ENCODE results near the gene CST1.
"Not testable (repeated sequence)": the region's sequence is repeated elsewhere in the genome, so short reads cannot be mapped to it uniquely, and the experiment has no call there.

The CST1 gene

DNA sequence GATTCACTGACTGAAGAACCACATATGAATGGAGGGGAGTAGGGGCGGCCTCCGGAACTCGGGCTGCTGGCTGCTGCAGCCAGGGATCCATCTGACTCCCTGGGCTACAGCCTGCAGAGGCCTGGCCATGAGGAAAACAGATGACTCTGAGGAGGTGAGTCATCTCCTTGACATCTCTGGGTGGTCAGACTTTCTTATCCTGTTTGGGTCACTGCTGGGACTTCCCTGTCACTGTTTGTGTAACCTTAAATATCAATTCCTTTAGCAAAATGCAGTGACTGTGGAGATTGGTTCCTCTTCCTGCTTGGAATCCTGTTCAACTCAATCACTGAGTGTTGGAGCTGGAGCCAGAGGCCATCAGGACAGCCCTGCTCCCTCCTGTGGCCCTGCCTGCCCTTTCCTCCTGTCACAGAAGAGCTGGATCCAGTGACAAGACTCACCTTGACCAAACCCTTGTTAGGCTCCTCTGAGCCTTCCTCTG, 4.4 kb upstream of the CST1 start:
- peak; percentile 44 for DNase-seq (ENCODE audit: low spot score)

DNA sequence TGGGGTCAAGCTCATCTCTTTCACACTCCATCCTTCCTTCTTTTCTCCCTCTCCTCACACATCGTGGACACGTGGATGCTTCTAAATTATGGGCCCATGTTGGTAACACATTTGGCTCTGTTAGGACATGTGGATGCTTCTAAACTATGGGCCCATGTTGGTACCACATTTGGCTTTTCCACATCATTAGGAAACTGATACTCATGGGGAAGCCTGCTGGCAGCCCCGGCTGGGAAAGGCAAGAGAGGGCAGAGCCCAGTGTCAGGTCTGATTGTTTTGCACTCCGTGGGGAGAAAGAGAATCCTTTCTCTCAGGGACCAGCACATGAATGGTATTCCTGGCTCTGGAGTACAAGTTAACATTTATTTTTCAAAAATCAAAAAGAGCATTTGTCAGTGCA, 4.0 kb upstream of the CST1 start:
- no peak for DNase-seq (ENCODE audit: low spot score)

DNA sequence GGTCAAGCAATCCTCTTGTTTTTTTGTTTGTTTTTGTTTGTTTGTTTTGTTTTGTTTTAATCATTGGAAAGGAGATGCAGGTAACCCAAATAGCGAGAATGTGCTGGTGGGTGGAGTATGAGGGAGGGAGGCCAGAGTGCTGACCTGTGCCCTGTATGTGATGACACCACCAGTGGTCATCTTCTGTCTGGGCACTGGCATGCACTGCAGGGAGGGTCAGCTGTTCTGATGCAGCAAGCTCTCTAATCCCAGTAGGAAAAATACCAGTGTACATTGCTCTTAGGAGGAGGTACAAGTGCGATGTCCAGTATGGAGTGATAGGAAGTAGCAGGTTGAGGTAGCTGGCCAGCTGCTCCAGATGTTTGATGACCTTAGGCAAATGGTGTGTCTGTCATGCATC, 2.9 kb upstream of the CST1 start:
- DNase-seq (ENCODE audit: low spot score): no peak

DNA sequence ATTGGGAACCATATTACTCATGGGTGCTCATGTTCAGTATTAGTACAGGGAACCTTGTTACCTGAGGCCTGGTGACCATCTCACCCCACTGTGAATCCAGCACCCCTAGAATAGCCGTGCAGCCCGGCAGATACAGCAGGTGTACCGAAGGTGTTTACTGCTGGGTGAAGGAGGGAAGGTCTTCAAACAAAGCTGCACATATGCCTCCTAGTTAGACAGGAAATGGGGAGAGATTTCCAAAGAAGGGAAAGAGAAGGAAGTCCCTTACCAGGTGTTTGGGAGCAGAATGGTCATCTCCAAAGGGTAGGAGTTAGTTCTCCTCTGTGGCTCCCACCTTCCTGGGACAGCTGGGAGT, 2.4 kb upstream of the CST1 start:
- no peak for DNase-seq (ENCODE audit: low spot score)

DNA sequence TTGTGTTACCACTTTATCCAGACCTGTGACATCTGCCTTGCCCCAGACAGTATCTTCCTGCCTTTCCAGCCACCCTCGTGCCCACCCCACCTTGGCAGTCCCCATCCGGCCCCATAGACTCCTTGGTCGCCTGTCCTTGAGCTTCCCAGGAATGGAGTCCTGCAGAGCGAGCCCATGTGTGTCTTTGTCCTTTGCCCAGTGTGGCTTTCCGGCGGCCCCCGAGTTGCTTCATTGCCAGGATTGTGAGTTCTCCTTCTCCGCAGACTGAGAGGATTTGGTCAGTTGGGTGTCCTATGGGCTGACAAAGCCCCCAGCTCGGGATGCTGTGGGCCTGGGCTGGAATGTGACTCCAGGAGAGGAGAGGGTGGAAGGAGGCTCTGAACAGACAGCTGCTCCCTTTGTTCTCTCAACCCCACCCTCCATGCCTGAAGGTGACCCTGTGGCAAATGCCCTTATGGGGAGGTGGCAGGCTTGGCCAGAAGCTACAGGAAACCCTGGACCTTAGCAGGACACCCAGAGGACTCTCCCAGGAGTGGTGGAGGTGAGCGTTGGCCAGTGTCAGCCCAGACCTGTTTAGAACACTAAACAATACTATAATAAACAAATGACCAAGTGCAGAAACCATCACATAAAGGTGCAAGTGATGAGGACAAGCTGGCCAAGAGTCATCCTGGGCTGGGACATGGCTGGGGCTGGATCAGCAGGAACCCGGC, 1.9 kb upstream of the CST1 start:
- DNase-seq (ENCODE audit: low spot score): no peak

DNA sequence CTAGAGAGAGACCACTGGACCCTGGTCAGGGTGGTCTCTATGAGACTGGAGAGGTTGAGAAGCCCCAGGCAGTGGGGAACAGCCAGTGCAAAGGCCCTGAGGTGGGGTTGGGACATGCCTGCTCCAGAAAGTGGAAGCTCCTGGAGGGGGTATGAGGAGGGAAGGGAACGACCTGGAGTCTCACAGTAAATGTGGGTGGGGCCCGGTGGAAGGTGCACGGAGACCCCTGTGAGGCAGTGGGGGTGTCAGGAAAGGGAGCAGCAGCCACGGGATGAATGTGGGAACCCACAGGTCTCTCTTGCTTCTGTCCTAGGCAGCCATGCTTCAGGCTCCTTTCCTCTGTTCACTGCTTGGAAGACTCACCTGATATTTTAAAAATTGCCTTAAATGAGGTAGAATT, 1.3 kb upstream of the CST1 start:
- DNase-seq (ENCODE audit: low spot score): no peak

DNA sequence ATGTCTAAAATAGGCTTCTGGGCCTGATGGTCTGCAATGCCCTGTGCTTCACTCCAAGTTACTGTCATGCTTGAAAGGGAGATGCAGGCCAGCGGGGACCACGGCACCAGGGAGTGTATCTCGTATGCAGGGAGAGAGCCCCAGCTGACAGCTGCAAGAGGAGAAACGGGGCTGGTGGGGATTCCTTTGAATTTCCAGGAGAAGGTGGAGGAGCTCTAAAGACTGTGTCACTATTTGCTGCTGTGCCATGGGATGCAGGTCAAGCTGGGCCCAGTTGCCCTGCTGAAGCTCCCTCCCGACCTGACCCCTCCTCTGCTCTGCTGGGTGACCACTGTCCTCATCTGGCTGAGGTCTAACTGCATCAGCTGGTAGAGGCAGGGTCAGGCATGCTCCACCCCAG, 989 bp downstream of the CST1 start:
- DNase-seq (ENCODE audit: low spot score): no peak

DNA sequence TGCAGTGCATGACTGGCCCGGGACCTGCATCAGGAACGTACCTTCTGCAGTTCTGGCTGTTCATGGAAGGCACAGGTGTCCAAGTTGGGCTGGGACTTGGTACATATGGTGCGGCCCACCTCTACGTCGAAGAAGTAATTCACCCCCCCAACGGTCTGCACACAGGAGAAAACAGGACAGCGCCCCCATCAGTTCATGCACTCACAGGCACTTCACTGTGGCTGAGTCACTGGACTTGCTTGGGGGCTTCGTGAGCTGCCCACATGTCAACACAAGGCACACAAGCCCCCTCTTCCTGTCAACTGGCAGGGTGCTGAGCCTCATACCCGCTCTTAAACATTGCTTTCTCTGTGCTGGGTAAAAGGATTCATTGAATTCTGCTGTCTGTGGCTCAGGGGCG, 1.8 kb downstream of the CST1 start:
- DNase-seq (ENCODE audit: low spot score): not testable (repeated sequence)

DNA sequence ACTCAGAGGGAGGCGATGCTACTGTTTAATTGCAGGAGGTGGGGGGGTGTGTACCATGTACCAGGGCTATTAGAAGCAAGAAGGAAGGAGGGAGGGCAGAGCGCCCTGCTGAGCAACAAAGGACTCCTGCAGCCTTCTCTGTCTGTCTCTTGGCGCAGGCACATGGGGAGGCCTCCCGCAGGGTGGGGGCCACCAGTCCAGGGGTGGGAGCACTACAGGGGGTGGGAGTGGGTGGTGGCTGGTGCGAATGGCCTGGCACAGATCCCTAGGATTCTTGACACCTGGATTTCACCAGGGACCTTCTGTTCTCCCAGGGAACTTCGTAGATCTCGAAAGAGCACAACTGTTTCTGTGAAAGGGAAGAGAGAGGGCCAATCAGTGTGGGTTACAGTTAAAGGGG, 3.2 kb downstream of the CST1 start:
- not testable (repeated sequence) for DNase-seq (ENCODE audit: low spot score)

DNA sequence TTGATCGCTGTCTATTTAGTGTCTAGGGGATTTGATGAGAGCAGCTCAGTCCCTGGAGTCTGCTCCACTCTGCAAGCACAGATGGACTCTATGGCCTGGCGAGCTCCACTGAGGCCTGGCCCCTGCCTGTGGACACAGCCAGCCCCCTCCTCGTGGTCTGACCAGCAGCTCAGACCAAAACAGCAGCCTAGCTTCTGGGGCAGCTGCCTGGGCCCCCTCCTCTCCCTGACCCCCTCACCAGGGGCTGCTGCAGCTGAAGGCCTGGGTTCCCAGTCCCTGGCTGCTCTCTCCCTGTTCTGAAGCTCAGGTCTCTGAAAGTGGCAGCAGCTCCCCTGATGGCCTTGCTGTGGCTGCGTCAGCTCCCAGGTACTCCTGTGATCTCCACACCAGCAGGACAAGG, 3.6 kb downstream of the CST1 start:
- not testable (repeated sequence) for DNase-seq (ENCODE audit: low spot score)

DNA sequence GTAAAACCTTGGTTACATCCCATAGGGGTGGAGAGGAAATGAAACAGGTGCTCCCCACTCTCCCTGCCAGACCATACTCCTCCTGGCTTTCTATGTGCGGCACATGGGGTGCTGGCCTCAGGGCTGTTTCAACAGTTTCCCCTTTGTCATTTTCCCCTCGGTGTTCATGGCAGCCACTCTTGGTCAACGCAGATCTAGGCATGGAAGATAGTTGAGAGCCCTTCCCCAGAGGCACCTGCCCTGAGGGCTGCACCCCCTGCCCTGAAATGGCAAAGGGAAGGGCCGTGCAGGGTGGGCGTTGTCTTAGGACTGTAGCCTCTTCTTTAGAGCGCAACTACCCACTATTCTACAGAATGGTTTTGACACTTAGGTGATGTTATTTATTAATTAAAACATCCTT, 4.4 kb downstream of the CST1 start:
- DNase-seq (ENCODE audit: low spot score): no peak

DNA sequence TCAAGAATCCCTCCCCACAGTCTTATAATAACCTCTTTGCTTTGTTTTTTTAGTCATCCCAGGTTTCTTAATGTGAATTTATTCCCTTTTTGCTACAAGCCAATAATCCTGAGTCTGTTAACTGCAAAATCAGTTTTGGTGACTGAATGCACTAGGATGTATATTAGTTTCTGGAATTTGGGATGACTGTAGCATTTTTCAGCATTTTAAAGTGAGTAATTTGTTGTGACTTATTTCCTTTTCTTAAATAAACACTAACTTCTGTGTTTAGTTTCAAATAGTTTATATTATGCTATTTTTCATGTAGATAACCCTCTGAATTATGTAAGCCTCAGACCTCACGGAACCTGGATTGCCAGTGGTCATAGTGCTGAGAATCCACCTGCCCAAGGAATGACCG, 5.5 kb downstream of the CST1 start:
- DNase-seq (ENCODE audit: low spot score): no peak

DNA sequence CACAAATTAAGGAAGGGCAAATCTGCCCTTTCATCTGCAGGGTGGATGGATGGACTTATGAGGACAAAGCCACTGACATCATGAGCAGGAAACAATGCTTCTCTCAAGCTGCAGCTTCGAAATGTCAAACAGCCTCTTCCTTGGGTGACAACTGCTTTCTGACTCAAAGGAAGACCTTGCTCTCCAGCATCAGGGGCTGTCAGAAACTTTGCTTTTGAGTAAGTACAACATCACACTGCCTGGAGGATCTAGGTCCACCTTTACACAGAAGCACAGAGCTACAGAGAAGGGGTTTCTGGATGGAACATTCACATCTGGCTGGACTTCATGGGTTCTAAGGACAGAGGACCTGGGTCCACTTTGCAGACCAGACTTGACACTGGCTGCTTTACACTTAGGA, 5.9 kb downstream of the CST1 start:
- no peak for DNase-seq (ENCODE audit: low spot score)

DNA sequence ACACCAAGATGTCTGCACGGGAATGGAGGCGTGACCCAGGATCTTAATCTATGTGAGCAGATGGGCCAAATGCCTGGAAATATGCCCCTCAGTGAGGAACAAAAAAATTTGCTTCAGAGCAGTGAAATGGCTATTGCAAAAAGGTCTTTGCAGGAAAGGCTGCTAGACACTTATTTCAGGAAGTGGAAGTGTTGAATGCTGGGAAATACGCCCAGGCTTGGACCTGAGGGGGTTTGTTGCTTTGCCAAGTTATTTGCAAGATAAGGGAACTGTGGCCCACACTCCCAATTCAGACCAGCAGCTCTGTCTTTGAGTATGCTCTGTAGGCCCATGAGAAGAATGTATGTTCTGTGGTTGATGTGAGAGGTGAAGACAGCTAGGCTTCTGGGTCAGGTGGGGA, 15.3 kb downstream of the CST1 start:
- not testable (repeated sequence) for DNase-seq (ENCODE audit: low spot score)

DNA sequence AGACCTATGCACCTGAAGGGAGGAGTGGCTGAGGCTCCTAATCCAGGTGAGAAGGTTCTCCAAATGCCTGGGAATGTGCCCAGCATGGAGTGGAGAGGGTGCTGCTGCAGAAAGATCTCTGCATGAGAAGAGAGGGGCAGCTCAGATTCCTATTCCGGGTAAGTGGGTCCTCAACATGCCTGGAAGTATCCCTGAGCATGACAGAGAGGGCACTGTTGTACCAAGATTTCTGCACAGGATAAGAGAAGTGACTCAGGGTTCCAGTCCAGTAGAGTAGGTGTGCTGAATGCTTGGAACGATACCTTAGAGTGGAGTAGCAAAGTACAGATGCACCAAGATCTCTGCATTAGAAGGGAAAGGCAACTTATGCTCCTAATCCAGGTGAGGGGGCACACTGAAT, 15.8 kb downstream of the CST1 start:
- DNase-seq (ENCODE audit: low spot score): not testable (repeated sequence)

DNA sequence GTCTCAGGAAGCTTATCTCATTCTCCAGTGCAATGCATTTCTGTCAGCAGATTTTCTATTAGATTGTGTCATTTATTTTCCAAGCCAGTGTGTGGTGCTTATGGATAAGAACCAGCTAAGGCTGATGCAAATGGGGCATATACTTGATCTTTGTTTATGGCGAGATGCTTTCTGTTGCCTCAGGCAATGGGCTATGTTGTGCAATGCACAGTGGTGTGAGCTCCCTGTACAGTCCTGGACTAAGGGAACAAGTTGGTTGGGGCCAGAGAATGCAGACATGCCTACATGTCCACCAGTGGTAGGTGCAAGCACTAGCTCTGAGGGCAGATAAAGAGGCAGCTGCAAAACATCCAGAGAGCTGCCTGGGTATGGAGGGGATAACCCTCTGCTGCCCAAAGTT, 16.3 kb downstream of the CST1 start:
- not testable (repeated sequence) for DNase-seq (ENCODE audit: low spot score)

DNA sequence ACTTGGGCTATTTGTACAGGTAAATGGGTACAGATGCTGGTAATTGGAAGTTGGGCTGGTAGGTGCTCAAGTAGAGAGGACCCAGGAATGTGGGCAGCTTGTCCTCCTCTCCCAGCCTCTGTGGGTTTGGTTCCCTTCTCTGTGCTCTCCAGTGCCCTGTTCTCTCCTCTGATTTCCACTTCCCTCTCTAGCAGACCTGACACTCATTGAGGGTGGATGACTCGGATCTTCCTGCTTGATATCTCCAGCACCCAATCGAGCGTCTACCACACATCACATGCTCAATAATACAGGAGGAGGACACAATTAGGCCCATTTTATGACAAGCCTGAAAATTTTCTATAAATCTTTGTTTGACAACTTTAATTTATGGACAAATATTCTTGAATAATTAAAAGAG, 23.7 kb downstream of the CST1 start:
- no peak for DNase-seq (ENCODE audit: low spot score)

DNA sequence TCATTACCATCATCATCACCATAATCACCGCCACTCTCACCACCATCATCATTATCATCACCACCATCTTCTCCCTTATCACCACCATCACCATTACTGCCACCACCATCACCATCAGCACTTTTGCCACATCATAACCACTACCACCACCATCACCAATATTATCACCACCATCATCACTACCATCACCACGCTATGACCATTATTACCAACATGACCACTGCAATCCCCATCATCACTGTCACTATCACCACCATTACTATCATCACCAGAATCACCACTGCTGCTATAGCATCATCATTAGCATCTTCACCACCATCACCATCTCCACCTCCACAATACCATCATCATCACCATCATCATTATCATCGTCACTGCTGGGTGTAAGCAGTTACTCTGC, 25.6 kb downstream of the CST1 start:
- DNase-seq (ENCODE audit: low spot score): no peak

DNA sequence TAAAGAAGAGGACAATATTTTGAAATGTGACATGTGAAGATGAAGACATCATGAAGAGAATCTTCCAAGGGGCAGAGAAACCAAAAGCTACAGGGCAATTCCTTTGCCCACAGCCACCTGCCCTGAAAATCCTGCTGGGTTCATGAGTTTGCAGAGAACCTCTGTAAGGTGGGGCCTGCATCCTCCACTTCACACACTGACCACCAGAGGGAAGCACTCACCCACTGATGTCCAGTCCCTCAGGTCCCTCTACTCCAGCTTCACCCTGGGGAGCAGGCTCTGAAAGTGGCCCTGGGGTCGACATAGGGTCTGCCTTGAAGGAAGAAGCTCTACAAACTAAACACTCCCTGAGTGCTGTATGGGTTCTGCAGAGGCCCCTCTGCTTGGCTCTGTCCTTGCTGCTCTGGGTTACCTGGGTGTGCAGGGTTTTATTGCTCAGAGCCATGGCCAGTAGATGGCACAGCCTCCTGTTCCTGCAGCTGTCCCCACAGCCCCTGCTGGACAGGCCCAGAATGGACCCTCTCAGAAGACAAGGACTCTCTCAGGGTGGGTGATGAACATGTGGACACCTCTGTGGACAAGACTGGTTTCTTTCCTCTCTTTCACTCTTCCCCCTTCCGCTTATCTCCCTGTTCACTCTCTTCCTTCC, 27.0 kb downstream of the CST1 start:
- peak; percentile 31 for DNase-seq (ENCODE audit: low spot score)

DNA sequence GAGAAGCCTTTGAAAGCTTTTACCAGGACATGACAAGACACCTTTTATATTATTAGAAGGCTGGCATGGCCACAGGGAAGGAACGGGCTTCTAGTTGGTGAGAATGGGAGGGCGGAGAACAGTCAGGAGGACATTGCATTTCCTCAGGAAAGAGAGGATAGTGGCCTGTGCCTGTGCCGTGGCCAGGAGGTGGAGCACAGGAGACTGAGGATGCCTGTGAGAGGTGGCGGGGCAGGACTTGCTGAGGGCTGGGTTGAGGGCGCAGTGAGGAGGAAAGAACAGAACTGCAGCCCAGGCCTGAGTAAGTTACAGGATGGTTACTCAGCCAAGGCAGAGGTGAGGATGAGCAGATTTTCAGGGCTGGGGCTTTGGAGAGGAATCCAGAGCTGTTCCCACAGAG, 27.9 kb downstream of the CST1 start:
- DNase-seq (ENCODE audit: low spot score): not testable (repeated sequence)

DNA sequence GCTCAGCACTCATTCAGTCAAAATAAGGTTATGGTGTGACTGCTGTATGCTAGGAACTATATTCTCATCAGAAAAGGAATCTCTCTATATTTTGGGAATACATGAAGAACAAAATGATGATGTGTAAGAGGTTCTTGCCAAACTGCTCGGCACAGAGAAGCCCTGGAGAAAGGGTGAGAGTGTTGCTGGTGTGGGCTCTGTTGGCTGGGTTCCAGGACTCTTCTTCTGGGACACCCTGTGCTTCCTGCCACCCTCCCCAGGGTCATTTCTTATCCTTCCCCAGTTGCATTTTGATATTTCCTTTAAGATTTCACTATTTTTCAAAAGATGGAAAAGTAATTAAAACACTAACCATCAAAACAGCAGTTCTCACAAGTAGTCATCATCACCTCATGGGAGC, 28.8 kb downstream of the CST1 start:
- no peak for DNase-seq (ENCODE audit: low spot score)

DNA sequence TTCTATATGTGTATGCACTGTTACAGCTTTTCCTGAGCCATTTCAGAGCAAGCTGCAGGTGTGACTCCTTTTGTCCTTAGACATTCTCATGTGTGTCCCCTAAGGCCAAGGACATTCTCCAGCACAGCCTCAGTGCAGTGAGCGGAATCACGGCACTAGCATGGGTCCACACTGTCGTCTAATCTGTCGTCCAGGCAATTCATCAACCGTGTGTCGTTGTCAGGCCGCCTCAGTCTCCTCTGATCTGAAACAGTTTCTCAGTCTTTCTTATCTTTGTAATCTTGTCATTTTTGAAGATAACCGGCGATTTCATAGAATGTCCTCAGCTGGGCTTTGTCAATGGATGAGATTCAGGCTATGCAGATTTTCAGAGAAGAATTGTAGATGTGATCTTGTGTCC, 31.4 kb downstream of the CST1 start:
- DNase-seq (ENCODE audit: low spot score): not testable (repeated sequence)

DNA sequence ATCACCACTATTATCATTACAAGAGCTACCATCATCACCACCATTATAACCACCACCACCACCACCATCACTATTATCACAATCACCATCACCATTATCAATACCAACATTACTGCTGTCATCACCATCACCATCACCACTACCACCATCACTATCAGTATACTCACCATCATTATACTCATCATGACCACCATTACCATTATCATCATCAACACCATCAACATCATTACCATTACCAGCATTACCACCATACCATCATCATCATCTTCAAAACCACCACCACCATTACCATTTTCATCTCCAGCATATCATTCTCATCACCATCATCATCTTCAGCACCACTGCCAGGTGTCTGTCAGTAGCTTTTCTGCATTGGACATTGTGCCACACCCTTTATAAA, 39.0 kb downstream of the CST1 start:
- DNase-seq (ENCODE audit: low spot score): not testable (repeated sequence)

DNA sequence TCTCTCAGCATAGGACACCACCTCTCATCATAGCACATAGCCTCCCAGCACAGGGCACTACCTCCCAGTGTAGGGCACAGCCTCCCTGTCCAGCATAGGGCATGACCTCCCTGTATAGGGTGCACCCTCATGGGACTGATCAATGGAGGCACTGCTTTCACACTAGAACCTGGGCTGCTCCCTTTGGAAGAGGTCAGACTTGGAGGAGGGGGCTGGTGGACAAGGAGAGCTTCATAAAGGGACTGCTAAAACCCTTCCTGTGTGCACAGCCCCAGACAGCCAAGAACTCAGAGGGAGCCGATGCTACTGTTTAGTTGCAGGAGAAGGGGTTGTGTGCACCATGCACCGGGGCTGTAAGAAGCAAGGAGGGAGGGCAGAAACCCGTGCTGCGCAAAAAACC, 40.0 kb downstream of the CST1 start:
- no peak for DNase-seq (ENCODE audit: low spot score)
